Fibroblast of skin of back (primary cell): ENCODE data around the gene TOP2B.

Source experiments
- DNase-seq: peaks from one replicate; pipeline ENCODE4 v3.0.0-alpha.2; 2013

TOP2B gene

DNA sequence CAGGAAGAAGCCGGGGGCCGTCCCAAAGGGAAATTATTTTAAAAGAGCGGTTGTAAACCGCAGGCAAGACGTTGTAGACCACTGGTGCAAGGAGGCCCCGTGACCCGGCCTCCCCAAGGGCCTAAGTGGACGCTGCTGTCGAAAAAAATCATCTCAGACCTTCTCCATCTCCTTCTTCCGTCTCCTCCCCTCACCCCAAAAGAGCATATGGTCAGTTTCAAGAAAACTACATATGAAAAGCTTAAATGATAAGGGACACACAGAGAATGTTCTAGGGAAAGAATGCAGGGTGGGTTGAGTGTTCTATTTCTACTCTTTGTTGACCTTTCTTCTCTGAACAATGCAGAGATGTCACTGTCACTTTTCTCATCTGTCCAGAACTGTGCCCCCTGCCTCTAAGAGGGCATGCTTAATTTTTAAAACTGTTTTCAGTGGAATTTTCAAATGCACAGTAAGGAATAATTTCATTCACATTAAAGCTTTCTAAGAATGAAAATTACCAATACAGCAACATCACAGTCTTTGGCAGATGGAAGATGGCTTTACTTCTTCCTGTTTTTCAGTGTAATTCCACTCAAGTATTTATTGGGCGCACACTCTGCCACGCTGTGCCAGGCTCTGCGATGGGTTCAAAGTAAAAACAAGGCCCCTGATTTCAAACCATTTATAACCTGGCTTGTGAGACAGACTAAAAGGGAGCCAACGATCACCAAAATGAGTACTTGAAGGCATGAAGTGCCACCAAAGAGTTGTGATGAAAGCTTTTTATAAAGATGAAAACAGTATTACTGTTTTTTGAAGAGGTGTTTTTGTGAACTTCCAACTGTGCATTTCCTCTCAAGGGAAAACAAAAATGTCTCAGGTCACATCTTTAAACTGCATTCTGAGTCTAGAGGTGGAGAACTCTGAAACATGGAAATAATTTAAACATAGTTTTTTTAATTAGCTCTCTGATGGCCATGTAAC is 891 bp upstream of the TOP2B start:
- DNase-seq, result no peak

DNA sequence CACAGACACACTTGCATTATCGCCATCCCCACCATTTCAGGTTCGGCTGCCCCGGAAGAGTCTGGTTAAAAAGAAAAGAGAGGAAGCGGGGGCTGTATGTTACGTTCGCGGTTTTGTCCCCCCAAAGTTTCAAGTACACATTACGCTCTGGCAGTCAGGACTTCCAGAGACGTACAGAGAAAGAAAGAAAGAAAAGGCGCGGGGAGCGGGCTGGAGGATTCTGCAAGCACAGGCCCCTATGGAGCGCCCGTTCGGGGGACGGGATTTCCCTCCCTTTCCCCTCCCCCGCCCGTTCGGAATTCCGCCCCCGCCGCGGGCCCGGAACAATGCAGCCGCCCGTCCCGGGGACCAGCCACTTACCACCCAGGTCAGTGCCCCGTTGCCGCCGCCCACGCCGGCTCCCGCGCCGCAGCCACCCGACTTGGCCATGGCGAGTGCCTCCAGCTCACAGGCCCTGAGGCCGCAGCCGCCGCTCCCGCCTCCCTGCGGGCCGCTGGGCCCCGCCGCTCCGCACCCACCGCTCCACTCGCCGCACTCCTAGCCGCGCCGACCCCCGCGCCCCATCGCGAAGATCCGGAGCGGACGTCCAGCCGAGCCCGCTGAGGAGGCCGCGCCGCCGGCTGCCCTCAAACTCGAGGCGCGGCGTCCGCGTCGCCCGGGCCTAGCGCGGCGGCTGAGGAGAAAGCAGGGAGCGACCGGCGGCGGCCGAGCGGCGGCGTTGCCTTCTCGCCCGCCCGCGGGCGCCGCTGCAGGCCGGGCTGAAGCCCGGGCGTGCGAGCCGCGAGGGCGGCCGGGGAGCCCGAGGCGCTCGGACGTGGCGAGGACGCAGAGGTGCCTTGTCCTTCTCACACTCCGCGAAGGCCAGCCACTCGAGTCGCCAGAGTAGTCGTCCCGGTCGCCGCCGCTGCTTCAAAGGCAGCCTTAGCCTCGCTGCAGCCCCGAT is 567 bp downstream of the TOP2B start:
- DNase-seq, result peak; percentile 50

DNA sequence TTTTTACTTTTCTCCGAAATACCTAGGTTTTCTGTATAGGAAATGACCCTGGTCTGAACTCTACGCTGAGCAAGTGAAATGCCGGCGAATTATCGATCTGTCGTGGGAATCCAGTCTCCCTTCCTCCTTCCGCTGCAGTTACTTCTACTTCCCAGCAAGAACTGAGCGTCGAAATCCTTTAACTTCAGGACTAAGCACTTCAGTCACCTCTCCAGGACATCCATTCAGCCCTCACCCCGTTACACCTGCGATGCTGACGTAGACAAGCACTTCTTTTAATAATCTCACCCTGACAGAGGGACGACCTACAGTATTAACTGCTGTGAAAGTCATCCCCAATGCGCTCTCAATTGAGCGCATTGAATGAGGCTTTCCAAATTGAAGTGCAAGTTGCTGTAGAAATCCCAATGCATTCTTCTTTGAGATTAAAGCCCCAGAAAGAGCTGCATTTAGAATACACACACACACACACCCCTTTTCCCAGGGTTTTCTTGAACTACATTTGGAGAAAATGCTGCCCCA is 1.3 kb downstream of the TOP2B start:
- no peak for DNase-seq

DNA sequence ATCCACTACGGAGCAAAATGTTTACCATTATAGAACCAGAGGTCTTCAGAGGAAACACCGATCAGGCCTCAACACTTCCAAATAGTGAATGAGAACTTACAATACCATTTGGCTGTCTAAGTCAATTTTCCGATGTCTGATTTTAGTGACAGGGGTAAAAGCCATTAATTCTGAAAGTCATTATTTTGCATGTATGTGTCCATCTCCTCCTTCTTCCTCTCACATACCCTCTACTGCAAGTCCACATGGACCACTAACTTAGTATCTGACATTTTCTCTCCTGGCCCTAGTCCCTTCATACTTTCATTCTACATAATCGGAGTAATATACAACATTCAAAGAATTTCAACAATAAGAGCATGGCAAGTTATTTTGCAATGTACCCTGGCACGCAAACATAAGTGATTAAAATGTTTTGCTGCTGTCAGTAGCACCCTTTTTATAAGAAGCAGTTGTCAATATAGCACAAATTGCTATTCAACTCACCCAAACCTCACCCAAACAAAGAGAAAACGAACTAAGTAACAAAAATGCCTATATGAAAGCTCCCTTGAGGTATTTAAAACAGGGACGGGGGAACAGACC is 1.9 kb downstream of the TOP2B start:
- peak; percentile 6 for DNase-seq

DNA sequence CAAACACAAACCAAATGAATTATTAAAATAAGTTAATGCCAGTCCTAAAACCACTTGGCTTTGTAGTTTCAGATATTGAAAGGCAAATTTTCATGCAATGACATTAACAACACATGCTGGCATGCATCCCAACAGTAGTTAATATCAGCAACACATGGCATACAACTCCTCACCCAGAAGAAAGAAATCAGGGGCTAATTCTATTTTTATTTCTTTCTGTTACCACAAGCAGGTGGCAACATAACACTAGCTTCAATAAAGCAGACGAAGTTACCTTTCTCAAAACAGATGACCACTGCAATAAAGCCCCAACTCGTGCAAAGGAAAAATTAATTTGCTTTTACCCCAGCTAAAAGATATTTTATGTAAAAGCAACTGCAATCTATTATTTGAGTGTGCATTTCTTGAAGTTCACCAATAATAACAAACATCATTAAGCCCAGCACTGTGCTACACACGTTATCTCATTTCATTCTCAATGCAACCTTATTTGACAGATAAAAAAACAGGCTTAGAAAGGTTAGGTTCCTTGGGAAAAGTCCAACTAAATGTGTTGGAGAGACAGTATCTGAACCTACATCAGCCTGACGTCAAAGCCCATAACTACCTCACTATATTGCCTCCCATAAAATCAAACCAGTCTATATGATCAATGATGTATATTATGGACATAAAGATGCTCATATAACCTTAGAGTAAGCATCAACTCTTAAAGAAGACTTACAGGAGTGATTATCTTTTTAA is 2.8 kb downstream of the TOP2B start:
- DNase-seq, result no peak

DNA sequence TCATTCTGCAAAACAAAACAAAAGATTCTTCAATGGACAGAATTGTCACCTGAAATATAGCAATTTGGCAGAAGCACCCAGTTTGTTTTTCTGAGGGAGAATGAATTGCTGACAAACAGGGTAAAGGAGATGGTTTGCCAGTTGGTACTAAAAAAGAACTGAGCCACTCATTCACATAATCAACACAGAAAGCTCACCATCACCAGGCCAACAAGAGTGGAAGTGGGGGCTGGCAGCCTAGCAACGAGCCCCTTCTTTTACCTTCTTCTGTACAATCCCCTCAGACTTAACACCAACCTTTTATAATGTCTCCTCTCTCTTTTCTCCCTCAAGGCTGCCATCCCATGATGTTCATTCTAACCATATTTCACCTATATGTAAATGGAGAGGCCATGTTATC is 5.9 kb downstream of the TOP2B start:
- no peak for DNase-seq

DNA sequence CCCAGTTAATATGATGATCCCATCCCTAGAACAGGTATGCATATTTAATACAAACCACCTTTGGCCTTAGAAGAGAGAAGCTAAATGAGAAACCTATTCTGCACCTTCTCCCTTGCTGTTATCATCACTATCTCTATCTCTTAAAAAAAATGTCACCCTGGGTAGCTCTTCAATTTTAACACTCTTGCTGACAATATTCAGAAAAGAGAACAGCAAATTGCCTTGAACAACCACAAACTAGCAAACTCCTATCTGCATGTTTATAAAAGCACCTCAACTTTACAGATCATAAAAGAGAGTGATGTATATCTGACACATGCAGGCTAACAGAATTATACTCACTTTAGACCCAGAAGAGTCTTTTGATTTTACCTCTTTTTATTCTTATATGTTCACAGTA is 7.4 kb downstream of the TOP2B start:
- DNase-seq, result no peak

DNA sequence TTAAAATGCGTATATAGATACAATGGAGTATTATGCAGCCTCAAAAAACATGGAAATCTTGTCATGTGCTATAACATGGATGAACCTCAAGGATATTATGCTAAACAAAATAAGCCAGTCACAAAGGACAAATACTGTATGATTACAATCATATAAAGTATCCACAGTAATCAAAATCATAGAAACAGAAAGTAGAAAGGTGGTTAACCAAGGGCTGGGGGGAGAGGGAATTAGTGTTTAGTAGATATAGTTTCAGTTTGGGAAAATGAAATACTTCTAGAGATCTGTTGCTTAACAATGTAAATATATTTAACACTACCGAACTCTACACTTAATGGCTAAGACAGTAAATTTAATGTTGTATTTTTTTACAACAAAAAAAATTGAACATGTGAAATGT is 9.0 kb downstream of the TOP2B start:
- DNase-seq, result no peak

DNA sequence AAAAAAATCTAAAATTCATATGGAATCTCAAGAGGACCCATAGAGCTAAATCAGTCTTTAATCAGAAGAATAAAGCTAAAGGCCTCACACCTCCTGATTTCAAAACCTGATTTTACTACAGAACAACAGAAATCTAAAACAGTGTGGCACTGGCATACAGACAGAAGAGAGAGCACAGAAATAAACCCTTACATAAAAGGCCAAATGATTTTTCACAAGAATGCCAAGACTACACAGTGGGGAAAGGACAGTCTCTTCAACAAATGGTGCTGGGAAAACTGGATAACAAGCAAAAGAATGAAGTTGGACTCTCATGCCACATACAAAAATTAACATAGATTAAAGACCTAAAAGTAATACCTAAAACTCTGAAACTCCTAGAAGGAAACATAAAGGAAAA is 10.1 kb downstream of the TOP2B start:
- DNase-seq, result no peak

DNA sequence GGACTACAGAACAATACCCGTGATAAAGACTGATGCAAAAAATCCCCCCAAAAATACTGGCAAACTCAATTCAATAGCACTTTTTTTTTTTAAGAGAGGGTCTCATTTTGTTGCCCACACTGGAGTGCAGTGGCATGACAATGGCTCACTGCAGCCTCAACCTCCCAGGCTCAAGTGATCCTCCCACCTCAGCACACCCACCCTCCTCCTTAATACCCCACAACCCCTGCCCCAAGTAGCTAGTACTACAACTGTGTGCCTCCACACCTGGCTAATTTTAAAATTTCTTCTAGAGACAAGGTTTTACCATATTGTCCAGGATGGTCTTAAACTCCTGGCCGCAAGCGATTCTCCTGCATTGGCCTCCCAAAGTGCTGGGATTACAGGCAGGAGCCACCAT is 11.4 kb downstream of the TOP2B start:
- no peak for DNase-seq

DNA sequence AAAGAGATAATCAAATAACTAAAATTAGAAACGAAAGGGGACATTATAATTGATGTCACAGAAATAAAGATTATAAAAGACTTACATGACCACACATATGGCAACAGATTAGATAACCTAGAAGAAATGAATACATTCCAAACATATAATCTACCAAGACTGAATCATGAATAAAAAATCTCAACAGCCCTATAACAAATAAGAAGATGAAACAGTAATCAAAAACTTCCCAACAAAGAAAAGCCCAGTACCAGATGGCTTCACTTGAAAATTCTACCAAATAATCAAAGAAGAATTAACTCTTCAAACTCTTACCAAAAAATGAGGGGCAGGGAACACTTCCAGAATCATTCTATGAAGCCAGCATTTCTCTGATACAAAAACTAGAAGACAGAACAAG is 11.8 kb downstream of the TOP2B start:
- DNase-seq, result peak; percentile 32

DNA sequence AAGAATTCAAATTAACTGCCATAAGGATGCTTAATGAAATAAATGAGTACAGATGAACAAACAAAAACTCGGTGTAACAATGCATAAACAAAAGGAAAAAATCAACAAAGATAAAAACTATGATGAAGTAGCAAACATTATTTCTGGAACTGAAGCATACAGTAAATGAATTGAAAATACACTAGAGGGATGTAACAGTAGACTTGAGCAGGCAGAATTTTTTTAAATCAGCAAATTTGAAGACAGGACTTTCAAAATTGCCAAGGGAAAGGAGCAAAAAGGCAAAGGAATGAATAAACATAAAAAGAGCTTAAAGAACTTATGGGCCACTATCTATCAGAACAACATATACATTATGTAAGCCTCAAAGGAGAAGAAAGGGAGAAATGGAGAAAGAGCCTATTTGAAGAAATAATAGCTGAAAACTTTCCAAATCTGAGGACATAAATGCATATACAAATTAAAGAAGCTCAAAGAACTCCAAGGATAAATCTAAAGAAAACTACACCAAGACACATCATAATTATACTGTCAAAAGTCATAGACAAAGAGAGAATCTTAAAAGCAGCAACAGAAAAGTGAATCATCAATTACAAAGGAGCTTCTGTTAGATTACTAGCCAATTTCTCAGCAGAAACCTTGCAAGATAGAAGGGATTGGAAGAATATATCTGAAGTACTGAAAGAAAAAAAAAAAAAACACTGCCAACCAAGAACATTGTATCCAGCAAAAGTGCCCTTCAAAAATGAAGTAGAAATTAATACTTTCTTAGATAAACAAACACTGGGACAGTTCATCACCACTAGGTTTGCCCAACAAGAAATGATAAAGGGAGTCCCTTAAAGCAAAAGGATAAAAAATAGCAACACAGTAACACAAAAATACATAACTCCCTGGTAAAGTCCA is 15.5 kb downstream of the TOP2B start:
- no peak for DNase-seq

DNA sequence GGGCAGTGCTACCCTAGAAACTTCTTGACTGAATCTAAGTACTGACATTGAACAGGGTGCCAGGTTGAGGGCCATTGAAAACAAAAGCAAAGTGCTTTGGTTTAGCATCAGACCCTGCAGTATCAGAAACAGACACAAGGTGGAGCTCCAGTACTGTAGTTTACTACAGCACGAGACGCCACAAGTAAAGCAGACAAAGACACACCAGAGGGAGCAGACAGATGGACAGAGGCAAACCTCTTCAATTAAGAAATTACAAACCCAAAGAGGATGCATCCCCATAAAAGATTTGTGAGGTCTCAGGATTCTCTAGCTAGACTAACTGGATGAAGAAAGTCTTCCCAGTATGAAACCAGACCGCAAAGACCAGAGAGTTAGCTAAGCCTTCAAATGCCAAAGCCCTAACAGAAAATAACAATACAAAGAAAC is 16.6 kb downstream of the TOP2B start:
- DNase-seq, result peak; percentile 73

DNA sequence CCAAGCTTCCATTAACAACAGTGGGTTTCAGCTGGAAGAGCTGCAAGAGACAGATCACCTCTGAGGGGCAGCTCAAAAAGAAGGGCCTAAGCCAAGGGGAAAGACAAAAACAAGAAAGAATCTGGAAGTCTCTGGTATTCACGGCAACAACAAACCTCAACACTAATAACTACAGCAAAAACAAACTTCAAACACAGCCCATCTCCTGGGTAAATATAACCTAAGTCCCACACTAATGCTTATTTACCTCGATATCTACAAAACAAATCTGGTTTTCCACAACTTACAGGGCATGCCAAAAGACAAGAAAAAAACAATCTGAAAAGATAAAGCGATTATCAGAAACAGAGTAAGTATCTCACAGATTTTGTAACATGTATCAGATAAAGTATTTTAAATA is 29.7 kb downstream of the TOP2B start:
- DNase-seq, result no peak

DNA sequence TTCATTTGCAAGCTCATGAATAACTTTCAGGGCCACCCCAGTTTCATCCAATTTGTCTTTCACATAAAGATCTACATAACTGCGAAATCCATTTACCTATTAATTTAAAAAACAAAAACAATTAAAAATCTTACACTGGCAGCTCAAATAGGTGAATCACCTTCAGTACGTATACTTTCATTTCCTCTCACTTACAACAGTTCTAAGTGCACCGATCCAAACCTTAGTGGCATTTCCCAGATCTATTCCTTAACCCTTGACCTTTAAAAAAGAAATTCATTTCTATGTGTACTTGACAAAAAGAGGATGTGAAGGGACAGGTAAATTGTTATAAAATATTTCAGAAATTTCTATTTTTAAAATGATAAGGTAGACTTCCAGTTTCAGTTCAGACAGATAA is 30.8 kb downstream of the TOP2B start:
- no peak for DNase-seq

DNA sequence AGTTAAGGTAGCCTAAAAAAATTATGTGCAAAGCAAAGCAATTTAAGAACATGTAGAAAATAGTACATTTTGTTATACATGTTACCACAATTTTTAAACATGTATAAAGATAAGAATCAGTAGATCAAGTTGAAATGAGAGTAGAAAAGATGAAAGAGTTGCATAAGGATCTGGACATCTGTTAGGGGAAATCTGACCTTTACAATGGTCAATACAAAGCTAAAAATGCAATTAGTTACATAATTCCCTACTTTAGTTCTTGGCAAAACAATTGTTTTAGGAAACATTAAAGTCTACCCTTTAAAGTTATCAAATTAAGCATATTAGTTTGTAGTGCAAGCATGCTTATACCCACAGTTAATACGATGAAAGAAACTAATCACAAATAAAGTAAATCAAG is 32.7 kb downstream of the TOP2B start:
- no peak for DNase-seq

DNA sequence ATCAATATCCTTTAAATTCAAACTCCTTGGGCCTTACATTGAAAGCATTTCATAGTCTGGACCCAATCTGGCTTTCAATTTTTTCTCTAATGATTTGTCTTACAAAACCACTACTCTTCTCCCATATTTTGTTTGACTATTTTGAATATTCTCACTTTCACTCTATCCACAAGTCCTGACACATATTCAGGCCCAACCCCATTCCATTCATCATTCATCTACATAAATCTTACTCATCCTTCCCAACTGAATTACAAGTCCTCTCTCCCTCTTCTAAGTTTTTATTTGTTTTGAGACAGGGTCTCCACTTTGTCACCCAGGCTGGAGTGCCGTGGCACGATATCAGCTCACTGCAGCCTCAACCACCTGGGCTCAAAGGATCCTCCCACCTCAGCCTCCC is 43.6 kb downstream of the TOP2B start:
- DNase-seq, result no peak

DNA sequence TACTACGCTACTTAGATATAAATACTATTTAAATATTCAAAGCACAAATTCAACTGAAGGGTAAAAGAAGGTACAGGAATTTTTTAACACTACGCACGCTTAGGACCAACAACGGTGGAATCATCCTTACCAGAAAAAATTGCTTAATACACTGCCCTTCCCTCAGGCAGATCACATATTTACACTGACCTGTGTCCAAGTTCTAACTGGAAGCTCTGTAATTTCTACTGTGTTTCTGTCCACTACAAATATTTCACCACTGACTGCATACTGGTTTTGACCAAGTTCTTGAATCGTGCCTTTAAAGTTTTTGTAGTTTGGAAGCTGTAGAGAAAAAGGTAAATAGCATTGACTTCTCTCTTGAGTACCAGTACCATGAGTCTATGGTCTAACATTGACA is 44.2 kb downstream of the TOP2B start:
- DNase-seq, result no peak

DNA sequence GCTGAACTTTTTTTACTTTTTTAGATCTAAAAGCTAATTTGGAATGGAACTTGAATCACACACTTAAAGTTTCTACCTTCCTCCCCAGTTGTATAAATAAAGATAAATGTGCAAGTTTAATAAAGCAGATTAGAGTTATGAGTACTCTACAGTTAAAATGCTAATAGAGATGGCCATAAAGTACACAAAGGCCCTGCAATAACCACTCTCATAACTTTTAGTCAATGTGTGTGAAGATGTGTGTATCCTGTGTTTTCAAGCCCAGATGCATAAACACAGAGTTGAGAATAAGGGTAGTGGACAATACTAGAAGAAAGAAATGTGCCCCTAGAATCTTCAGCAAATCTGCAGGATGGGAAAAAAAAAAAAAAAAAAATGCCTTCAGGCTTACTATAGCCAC is 45.3 kb downstream of the TOP2B start:
- DNase-seq, result no peak

DNA sequence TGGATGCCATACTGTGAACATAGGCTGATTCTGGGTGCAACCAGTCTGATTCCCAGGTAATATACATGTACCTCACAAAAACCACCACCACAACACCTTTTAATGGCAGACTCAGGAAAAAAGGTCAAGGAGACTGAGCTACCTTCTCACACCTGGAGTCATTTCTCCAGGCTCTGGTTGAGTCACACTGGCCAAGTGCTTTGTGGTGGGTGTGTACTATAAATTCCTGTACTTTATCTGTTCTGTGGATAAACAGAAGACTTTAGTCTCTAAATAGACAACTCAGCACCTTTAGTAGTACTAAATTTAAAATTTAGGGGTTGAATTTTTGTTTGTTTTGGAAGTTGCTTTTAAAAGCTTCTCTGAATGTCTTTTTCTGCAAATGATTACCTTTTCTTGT is 46.7 kb downstream of the TOP2B start:
- DNase-seq, result no peak

DNA sequence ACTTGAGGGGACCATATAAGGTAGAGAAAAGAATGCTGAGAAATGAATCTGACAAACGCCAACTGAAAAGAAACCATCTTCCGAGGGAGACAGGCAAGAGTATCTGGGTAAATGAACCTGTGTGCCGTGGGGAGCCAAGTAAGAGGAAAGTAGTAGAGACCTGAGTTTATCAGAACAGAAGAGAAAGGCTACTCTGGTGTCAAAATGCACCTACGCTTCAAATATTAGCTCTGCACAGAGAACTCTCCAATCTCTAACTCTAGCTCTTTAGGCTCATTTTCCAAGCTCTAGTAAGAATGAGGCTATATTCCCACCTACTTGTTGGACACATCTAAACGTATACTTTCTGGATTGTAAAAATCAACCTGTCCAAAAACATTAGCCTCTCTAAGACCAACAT is 53.5 kb downstream of the TOP2B start:
- no peak for DNase-seq
